ENCODE data around the gene NEDD9. TPM values are rescaled to one million over a fixed set of nuclear protein-coding genes. Genes with fewer than 3 reads are reported as not detected.

NEDD9 gene
- total and polyA plus RNA-seq, 2 of the 13 experiments (the other 11 are each of a cell fraction or from before 2014, with no cell fraction given): 27.1 to 389 TPM

DNA sequence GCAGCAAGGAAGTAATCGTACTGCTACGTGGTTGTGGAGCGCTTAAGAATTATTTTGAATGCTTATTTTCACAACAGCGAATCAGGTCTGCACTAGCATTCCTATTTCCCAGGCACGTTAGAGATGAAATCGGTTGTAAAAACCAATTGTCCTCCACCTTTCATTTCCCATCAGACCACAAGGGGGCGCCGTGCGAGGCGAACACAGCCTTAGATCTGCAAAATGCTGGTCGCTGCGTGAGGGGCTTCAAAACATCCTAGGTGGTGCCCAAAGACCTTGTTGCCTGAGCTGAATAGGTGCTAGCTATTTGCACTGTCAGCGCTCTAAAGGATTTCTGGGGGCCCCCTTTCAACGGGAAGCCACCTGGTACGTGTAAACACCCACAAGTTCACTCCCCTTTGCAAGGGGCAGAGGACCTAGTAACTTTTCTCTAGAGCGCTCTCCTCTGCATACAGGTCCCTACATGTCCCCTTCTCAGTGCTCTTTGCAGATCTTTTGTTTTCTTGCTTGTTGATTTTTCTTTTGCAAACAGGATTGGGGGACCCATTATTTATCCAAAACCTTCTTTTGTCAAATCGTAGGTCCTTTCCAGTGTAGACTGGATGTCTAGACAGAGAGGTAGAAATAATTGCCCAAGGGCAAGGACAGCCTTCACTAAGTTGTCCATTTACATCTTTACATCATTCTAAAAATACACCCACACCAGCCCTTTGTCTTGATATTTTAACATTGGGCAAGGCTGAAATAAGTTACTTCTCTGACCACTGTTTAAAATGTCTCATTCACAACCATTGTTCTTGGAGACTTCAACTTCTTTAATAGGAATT is 59.8 kb downstream of the NEDD9 start (continued):
- TF ChIP-seq, protein P1, sequence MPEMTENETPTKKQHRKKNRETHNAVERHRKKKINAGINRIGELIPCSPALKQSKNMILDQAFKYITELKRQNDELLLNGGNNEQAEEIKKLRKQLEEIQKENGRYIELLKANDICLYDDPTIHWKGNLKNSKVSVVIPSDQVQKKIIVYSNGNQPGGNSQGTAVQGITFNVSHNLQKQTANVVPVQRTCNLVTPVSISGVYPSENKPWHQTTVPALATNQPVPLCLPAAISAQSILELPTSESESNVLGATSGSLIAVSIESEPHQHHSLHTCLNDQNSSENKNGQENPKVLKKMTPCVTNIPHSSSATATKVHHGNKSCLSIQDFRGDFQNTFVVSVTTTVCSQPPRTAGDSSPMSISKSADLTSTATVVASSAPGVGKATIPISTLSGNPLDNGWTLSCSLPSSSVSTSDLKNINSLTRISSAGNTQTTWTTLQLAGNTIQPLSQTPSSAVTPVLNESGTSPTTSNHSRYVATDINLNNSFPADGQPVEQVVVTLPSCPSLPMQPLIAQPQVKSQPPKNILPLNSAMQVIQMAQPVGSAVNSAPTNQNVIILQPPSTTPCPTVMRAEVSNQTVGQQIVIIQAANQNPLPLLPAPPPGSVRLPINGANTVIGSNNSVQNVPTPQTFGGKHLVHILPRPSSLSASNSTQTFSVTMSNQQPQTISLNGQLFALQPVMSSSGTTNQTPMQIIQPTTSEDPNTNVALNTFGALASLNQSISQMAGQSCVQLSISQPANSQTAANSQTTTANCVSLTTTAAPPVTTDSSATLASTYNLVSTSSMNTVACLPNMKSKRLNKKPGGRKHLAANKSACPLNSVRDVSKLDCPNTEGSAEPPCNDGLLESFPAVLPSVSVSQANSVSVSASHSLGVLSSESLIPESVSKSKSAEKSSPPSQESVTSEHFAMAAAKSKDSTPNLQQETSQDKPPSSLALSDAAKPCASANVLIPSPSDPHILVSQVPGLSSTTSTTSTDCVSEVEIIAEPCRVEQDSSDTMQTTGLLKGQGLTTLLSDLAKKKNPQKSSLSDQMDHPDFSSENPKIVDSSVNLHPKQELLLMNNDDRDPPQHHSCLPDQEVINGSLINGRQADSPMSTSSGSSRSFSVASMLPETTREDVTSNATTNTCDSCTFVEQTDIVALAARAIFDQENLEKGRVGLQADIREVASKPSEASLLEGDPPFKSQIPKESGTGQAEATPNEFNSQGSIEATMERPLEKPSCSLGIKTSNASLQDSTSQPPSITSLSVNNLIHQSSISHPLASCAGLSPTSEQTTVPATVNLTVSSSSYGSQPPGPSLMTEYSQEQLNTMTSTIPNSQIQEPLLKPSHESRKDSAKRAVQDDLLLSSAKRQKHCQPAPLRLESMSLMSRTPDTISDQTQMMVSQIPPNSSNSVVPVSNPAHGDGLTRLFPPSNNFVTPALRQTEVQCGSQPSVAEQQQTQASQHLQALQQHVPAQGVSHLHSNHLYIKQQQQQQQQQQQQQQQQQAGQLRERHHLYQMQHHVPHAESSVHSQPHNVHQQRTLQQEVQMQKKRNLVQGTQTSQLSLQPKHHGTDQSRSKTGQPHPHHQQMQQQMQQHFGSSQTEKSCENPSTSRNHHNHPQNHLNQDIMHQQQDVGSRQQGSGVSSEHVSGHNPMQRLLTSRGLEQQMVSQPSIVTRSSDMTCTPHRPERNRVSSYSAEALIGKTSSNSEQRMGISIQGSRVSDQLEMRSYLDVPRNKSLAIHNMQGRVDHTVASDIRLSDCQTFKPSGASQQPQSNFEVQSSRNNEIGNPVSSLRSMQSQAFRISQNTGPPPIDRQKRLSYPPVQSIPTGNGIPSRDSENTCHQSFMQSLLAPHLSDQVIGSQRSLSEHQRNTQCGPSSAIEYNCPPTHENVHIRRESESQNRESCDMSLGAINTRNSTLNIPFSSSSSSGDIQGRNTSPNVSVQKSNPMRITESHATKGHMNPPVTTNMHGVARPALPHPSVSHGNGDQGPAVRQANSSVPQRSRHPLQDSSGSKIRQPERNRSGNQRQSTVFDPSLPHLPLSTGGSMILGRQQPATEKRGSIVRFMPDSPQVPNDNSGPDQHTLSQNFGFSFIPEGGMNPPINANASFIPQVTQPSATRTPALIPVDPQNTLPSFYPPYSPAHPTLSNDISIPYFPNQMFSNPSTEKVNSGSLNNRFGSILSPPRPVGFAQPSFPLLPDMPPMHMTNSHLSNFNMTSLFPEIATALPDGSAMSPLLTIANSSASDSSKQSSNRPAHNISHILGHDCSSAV (CRISPR knock-in tag; IDR thresholded peaks at IDR 0.05; ENCODE audit: borderline replicate concordance): no peak
- TF ChIP-seq SRF (IDR thresholded peaks at IDR 0.05; ENCODE audit: low read depth, low read length) (no peak), ZFY (CRISPR knock-in tag; IDR thresholded peaks at IDR 0.05) (no peak), ZNF766 (CRISPR knock-in tag; IDR thresholded peaks at IDR 0.05; ENCODE audit: borderline replicate concordance) (no peak), NRL (CRISPR knock-in tag; IDR thresholded peaks at IDR 0.05; ENCODE audit: borderline replicate concordance) (no peak), ETV6 (CRISPR knock-in tag; conservative IDR thresholded peaks at IDR 0.05) (no peak), ZNF773 (CRISPR knock-in tag; IDR thresholded peaks at IDR 0.05; ENCODE audit: borderline replicate concordance) (no peak), BCL6 (CRISPR knock-in tag; IDR thresholded peaks at IDR 0.05) (no peak), THAP11 (CRISPR knock-in tag; IDR thresholded peaks at IDR 0.05) (0 out of 2 replicates have a peak, but pooled peaks have one; percentile 31), ZNF292 (CRISPR knock-in tag; IDR thresholded peaks at IDR 0.05; ENCODE audit: borderline replicate concordance, low read depth) (no peak), ZNF264 (CRISPR knock-in tag; IDR thresholded peaks at IDR 0.05) (peak; percentile 52; the same call in 1 of the 2 replicates), ONECUT2 (CRISPR knock-in tag; IDR thresholded peaks at IDR 0.05) (no peak), SIX4 (CRISPR knock-in tag; IDR thresholded peaks at IDR 0.05) (no peak), ZNF20 (CRISPR knock-in tag; IDR thresholded peaks at IDR 0.05) (no peak), ZNF430 (CRISPR knock-in tag; IDR thresholded peaks at IDR 0.05) (no peak)
- TF ChIP-seq, protein P2, sequence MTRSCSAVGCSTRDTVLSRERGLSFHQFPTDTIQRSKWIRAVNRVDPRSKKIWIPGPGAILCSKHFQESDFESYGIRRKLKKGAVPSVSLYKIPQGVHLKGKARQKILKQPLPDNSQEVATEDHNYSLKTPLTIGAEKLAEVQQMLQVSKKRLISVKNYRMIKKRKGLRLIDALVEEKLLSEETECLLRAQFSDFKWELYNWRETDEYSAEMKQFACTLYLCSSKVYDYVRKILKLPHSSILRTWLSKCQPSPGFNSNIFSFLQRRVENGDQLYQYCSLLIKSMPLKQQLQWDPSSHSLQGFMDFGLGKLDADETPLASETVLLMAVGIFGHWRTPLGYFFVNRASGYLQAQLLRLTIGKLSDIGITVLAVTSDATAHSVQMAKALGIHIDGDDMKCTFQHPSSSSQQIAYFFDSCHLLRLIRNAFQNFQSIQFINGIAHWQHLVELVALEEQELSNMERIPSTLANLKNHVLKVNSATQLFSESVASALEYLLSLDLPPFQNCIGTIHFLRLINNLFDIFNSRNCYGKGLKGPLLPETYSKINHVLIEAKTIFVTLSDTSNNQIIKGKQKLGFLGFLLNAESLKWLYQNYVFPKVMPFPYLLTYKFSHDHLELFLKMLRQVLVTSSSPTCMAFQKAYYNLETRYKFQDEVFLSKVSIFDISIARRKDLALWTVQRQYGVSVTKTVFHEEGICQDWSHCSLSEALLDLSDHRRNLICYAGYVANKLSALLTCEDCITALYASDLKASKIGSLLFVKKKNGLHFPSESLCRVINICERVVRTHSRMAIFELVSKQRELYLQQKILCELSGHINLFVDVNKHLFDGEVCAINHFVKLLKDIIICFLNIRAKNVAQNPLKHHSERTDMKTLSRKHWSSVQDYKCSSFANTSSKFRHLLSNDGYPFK (CRISPR knock-in tag; IDR thresholded peaks at IDR 0.05; ENCODE audit: borderline replicate concordance): no peak

Measured in HepG2 (cell line).